Endometrium (tissue), 2 donors: ENCODE measurements around the gene RNF103.

Experiments used
- FAIRE-seq: peaks from 2 replicates; lab custom pipeline; 2012; peaks lifted over from hg19 to GRCh38; lab: Jason Lieb, UNC
- donor health status: control.
- donor health status: control.

The RNF103 gene

DNA sequence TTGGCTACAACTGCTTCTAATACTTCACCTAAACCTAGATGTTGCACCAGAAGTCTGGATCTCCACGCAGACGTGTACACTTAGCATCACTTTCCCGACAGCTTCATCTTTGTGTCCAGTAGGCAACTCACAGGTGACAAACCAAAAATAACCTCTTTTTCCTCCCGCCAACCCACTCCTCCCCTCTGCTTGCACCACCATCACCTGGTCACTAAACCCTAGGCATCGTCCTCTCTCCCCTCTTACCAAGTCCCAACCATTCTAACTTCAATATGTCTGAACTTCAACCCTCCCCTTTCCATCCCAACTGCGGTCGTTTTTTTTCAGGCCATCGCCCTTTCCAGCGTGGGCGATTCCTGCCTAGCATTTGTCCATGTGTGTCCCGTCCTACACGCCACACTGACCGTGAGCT, 60.0 kb downstream of the RNF103 start:
- no peak for FAIRE-seq

DNA sequence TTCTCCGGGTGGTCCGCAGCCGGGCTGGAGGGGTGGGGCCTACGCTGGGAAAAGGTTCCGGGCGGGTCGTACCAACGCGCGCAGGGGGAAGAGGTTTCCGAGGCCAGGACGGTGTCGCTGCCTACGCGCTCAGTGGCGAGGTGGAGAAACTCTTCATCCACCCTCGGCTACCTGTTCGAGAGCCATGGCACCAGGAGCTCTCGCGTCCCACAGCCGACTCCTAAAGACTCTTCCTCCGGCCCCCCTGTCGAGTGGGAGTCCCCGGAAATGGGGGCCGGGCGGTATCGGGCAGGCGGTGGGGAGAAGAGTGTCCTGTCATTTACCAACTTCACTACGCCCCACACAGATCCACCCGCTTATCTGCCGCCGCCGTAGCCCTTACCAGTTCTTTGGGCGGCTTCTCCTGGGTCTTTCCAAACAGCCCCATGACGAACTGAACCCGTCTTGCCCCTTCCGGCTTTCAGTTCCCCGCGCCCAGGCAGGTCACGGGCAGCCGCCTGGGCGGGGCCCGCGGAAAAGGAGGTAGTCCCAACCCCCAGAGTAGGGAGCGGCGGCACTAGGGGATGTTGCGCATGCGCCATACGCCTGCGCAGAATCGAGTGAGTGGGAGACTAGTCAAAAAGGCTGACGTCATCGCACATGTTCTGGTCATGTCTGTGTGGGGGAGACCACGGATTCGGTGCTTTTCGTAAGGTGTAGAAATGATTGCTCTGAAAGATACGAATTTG, 60.6 kb downstream of the RNF103 start, which contains the start of gene CHMP3:
Gene CHMP3 (minus strand): TSS at position 522 of the 728 bp plus-strand sequence. CDS start 95 bp downstream, at position 427.
- FAIRE-seq = peak; percentile 70

DNA sequence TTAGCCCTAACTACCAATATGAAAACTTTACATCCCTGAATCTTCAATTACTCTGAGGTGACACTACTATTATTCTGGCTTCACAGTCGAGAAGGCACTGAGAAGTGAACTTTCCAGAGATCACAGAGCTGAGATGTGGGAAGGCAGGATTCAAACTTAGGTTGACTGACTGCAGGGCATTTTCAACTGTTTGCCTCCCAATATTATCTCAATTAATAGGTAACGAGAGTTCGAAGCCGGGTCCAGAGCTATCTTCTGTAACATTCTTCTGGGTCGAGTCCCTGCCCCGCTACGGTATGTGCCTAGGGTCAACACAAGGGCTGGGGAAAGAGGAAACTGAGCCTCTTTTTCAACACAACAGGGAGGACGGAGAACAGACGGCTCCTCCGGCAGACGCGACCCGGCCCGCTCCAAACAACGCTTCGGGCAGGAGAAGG, 61.2 kb downstream of the RNF103 start:
- no peak for FAIRE-seq

DNA sequence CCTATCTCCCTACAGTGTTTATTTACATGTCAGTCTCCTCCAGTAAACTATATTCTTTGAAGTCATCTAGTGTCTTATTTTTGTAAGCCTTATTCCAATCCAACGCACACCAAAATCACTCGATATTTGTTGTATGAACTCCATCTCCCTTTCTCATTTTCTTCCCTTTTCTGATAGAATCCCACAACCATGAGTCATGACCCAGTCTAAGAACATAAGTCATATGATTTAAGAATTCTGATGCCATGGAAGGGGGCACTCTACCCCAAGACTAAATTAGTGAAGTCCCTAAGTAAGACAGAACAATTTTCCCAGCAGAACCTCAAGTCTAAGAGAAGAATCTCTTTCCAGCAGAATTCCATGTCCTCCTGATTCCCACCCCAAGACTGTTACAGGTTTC, 65.8 kb downstream of the RNF103 start:
- no peak for FAIRE-seq

DNA sequence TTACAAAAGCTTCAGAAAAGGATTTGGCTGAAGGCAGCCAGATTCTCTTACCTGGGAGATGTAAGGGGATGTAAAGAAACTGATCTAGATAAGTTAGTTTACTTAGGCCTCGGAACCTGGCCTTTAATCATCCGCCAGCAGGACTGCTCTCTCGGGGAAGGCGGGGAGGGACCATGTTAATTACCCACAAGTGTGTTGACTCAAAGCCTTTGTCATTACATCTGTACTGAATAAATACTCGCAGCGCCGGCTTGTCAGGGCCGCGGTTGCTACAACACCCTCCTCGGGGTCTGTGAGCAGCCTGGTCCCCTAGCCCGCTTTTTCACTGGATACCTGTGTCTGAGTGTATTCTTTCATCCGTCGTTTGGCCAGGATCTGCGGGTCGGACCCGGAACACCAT, 67.2 kb downstream of the RNF103 start:
- no peak for FAIRE-seq
